Spleen (tissue), 11 donors: ENCODE results near the gene SPTBN1. TPM values are rescaled to one million over a fixed set of nuclear protein-coding genes. Genes with fewer than 3 reads are reported as not detected.

Experiments used
- DNase-seq: peaks from one replicate; pipeline ENCODE4 v3.0.0-alpha.2; 2020
- H3K27ac ChIP-seq, 8 donors: fragments of 200-600 bp; sonication (generic) in 7 of 8; 1 replicate in 4 of 8; 2 replicates in 4 of 8; pipeline versions ENCODE4 v1.5.0 to v1.8.0; 2016 to 2021; ENCODE audit warnings: inconsistent platforms in 4 of 8, mild to moderate bottlenecking in 4 of 8, moderate library complexity in 1 of 8
- H3K27me3 ChIP-seq, 7 donors: fragments of 200-600 bp; sonication (generic) in 6 of 7; replicated peaks in 1 of 7; 1 replicate in 4 of 7; 2 replicates in 3 of 7; pipeline versions ENCODE4 v1.5.0 to v1.8.0; 2016 to 2021; ENCODE audit warnings: inconsistent platforms in 3 of 7, mild to moderate bottlenecking in 1 of 7
- H3K36me3 ChIP-seq, 6 donors: fragments of 200-600 bp; sonication (generic) in 5 of 6; 1 replicate in 4 of 6; 2 replicates in 2 of 6; pipeline versions ENCODE4 v1.5.0 to v1.8.0; 2016 to 2021; ENCODE audit warnings: inconsistent platforms in 2 of 6
- H3K4me1 ChIP-seq, 6 donors: fragments of 200-600 bp; sonication (generic) in 5 of 6; 1 replicate in 3 of 6; 2 replicates in 3 of 6; pipeline versions ENCODE4 v1.5.0 to v1.8.0; 2016 to 2021; ENCODE audit warnings: inconsistent platforms in 3 of 6
- H3K4me3 ChIP-seq, 8 donors: fragments of 200-600 bp; sonication (generic) in 7 of 8; 1 replicate in 4 of 8; 2 replicates in 4 of 8; pipeline versions ENCODE4 v1.5.0 to v1.8.0; 2016 to 2021; ENCODE audit warnings: inconsistent platforms in 4 of 8, mild to moderate bottlenecking in 4 of 8, moderate library complexity in 2 of 8
- H3K9me3 ChIP-seq, 8 donors: fragments of 200-600 bp; sonication (generic) in 7 of 8; 1 replicate in 4 of 8; 2 replicates in 4 of 8; pipeline versions ENCODE4 v1.5.0 to v1.8.0; 2016 to 2021; ENCODE audit warnings: inconsistent platforms in 4 of 8
- POLR2A ChIP-seq, 3 donors: fragments of 450-650 bp; IDR thresholded peaks; one replicate each; pipeline ENCODE4 v1.5.1; 2017; ENCODE audit warnings: antibody characterized with exemption in 3 of 3, mild to moderate bottlenecking in 1 of 3
- POLR2AphosphoS5 ChIP-seq, 3 donors: sonication (generic); formaldehyde crosslinking; IDR thresholded peaks; one replicate each; pipeline ENCODE4 v1.5.1; 2017; ENCODE audit warnings: antibody characterized with exemption in 3 of 3
- WGBS, 5 donors: extraction: QIAGEN DNeasy Blood & Tissue Kit in 3 of 5; methylation state at CpG; one replicate each; pipeline versions ENCODE4 v1.1.5 to v1.1.7; 2013 to 2018; 5-methylcytosine and 5-hydroxymethylcytosine counted together
- intact Hi-C: fragments of 100-400 bp; cut with DNase I; formaldehyde crosslinking; loops from one replicate; pipeline ENCODE4 v1.15.0; 2023; ENCODE audit warnings: low total_unique reads
- polyA plus RNA-seq, 3 donors: library from polyadenylated mRNA; stranded (reverse); fragments of 200-250 nt; gene quantifications; one replicate each; pipeline ENCODE4 v1.2.1, GENCODE V29; 2013
- total RNA-seq, 7 donors: library from RNA; depleted of rRNA in 3 of 7; stranded (reverse); fragments of >200 nt in 3 of 7; fragmentation: NEBNext Ultra II Directional in 4 of 7; extraction: Animal tissue kit (Norgen Biotek cat#: 25700) in 4 of 7; gene quantifications; one replicate each; pipeline versions ENCODE4 v1.1.0 to v1.2.1, GENCODE V29; 2016 to 2021
- TF ChIP-seq, protein P1 (sequence below), 11 experiments: fragments of 200-600 bp in 7 of 11; fragments of 450-650 bp in 4 of 11; sonication (generic) in 4 of 11; IDR thresholded peaks in 8 of 11; conservative IDR thresholded peaks in 3 of 11; 1 replicate in 7 of 11; 2 replicates in 4 of 11; pipeline versions ENCODE4 v1.4.0 to v1.8.0; 2016 to 2021; ENCODE audit warnings: antibody characterized with exemption in 11 of 11, inconsistent platforms in 4 of 11, mild to moderate bottlenecking in 1 of 11
- donor health status: healthy with polysubstance abuse.
- donor health status: DM: no; HTN: no; CAD: no; lungs with moderate emphysema.
- donor health status: DM: no; HTN: no; CAD: no.
- donor health status: Bipolar disorder and iron deficiency.
- donor health status: healthy.
- donor health status: DM: no; HTN: no; CAD: no.
- donor health status: DM: yes; HTN: yes; CAD: no.

SPTBN1 gene
- total and polyA plus RNA-seq, 10 donors: 32.7 to 352 (median 269) TPM

DNA sequence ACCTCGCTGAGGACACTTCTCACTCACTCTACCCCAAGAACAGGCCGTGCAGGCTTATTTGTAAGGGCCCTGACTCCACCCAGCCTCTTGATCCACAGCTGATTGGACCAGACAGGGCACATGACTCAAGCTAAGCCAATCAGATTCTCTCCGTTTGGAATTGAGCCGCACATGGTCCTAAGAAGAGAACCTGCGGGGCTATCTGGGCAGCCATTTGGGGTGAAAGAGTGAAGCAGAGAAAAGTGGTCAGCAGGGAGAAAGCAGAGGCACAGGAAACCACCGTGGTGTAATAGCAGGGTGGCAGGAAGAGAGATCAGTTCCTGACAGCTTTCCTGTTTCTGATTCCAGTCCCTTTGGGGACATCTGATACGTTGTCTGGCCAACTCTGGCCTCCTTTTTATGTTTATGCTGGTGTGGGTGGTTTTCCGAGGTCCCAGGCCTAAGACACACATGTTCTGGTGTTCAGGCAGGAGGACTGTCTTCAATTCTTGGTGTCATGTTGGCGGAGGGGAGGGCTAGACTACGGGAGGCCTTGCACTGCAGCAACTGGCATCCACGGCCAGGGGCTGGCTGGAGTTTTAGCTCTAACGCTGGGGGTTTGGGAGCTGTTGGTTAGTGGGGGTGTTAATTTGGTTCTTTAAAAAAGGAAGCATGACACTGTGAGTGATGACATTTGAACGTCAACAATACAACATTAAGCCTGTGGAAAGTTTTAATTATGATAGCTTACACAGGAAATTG lies 26.1 kb upstream of the SPTBN1 start:
- no peak for DNase-seq
- Histone ChIP-seq H3K27me3 (no peaks in the 10 kb centered on the region), H3K4me1 (peaks cover 0 to 38% (median 22%) of the 10 kb centered on the region in 6 donors), H3K4me3 (no peak overlapping the region), H3K9me3 (no peaks in the 10 kb centered on the region), H3K27ac (peak overlapping the region; percentile 61 to 90 (median 78)), H3K36me3 (no peaks in the 10 kb centered on the region)
- TF ChIP-seq, protein P1, sequence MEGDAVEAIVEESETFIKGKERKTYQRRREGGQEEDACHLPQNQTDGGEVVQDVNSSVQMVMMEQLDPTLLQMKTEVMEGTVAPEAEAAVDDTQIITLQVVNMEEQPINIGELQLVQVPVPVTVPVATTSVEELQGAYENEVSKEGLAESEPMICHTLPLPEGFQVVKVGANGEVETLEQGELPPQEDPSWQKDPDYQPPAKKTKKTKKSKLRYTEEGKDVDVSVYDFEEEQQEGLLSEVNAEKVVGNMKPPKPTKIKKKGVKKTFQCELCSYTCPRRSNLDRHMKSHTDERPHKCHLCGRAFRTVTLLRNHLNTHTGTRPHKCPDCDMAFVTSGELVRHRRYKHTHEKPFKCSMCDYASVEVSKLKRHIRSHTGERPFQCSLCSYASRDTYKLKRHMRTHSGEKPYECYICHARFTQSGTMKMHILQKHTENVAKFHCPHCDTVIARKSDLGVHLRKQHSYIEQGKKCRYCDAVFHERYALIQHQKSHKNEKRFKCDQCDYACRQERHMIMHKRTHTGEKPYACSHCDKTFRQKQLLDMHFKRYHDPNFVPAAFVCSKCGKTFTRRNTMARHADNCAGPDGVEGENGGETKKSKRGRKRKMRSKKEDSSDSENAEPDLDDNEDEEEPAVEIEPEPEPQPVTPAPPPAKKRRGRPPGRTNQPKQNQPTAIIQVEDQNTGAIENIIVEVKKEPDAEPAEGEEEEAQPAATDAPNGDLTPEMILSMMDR (IDR thresholded peaks at IDR 0.05 in 8 of 11, conservative IDR thresholded peaks at IDR 0.05 in 3 of 11): no peak
- peak in 1 of 3 donors; percentile 34 for TF ChIP-seq POLR2AphosphoS5 (IDR thresholded peaks at IDR 0.05)
- 24 to 36% (median 32%) methylated on average over 13 of the region's 13 CpGs for WGBS, 5 donors
- intact Hi-C loops: no loop called here

GRCh38 chr2:54430649-54431048 lies 25.5 kb upstream of the SPTBN1 start:
- Histone ChIP-seq H3K27me3 (no peaks in the 10 kb centered on the region), H3K4me1 (peaks cover 0 to 41% (median 22%) of the 10 kb centered on the region in 6 donors), H3K9me3 (no peaks in the 10 kb centered on the region), H3K4me3 (no peak overlapping the region), H3K27ac (peak overlapping the region; percentile 61 to 90 (median 78)), H3K36me3 (no peaks in the 10 kb centered on the region)
- TF ChIP-seq POLR2AphosphoS5 (IDR thresholded peaks at IDR 0.05): peak in 1 of 3 donors; percentile 52
- TF ChIP-seq, protein P1 (IDR thresholded peaks at IDR 0.05 in 8 of 11, conservative IDR thresholded peaks at IDR 0.05 in 3 of 11): no peak
- DNase-seq: no peak
- intact Hi-C loops: no loop called here
- WGBS, 5 donors: 66 to 78% (median 68%) methylated on average over 5 of the region's 5 CpGs

DNA sequence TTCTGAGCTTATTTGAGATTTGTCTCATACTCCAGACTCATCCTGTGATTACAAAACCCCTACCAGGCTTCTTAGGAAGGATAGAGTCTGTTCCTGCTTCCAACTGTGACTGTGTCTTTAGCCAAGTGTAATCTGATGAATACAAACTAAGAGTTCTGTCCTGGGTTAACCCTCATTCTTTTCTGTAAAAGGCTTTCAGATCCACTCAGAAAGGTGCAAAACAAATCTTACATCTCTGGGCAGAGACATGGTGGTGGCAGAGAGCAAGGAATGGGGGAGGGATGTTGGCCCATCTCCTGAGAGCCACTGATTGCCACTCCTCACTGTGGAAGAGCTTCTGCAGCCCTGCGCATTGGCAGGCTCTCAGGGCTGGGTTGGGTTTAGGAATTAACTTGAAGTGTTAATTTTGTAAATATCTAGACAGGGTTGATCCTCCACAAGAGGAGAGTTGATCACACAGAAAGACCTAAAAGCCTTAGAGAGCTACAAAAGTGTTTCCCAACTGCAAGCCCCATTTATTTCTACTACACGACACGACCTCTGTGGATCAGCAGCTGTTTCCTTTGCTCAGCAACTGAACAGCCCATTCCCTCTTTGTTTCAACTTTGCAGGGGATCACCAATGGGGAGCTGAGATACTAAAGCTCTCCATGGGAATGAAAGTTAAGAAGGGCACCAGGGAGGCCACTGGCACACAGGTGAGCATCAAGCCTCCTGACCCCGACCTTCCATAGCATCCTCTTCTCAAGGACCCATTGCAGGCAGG lies 23.7 kb upstream of the SPTBN1 start:
- Histone ChIP-seq H3K4me3 (no peak overlapping the region), H3K27ac (peak overlapping the region in 4 of 8 donors; percentile 24 to 90 (median 66)), H3K27me3 (no peaks in the 10 kb centered on the region), H3K36me3 (no peaks in the 10 kb centered on the region), H3K9me3 (no peaks in the 10 kb centered on the region), H3K4me1 (peaks cover 0 to 50% (median 22%) of the 10 kb centered on the region in 6 donors)
- TF ChIP-seq, protein P1 (IDR thresholded peaks at IDR 0.05 in 8 of 11, conservative IDR thresholded peaks at IDR 0.05 in 3 of 11): no peak
- no peak for TF ChIP-seq POLR2A (IDR thresholded peaks at IDR 0.05)
- no peak for TF ChIP-seq POLR2AphosphoS5 (IDR thresholded peaks at IDR 0.05)
- no peak for DNase-seq
- WGBS, 5 donors: 48 to 61% (median 52%) methylated on average over 4 of the region's 4 CpGs
- intact Hi-C loops: no loop called here

- WGBS, 5 donors: 90 to 98% (median 94%) methylated on average over 4 of the region's 4 CpGs
- Histone ChIP-seq H3K9me3 (no peaks in the 10 kb centered on the region), H3K4me3 (no peak overlapping the region), H3K27me3 (no peaks in the 10 kb centered on the region), H3K27ac (peak overlapping the region in 2 of 8 donors; percentile 51 to 57), H3K36me3 (no peaks in the 10 kb centered on the region), H3K4me1 (peaks cover 0 to 34% (median 15%) of the 10 kb centered on the region in 6 donors)
- no peak for TF ChIP-seq POLR2AphosphoS5 (IDR thresholded peaks at IDR 0.05)
- TF ChIP-seq, protein P1 (IDR thresholded peaks at IDR 0.05 in 8 of 11, conservative IDR thresholded peaks at IDR 0.05 in 3 of 11): no peak
- TF ChIP-seq POLR2A (IDR thresholded peaks at IDR 0.05): no peak
- intact Hi-C loops: no loop called here
- DNase-seq: no peak
These were observed 21.9 kb upstream of the SPTBN1 start for GRCh38 chr2:54434229-54434628.
